K562 (cell line): ENCODE data around the gene SNX19. TPM values are rescaled to one million over a fixed set of nuclear protein-coding genes. Genes with fewer than 3 reads are reported as not detected.

Experiments
- ATAC-seq: fragments of 200-7000 bp; cut with Tn5 transposase; 3 replicates; pipeline ENCODE4 v1.9.1; 2020; ENCODE audit warnings: moderate library complexity
- BruUV-seq: library from RNA; stranded (reverse); fragments of 400-500 nt; replicated peaks from 2 replicates; lab custom pipeline; 2021; lab: Mats Ljungman, UMichigan
- CTCF ChIA-PET: fragments of 300-600 bp; formaldehyde crosslinking; extraction: SDS; loops from one replicate; lab custom pipeline; 2021; ENCODE audit warnings: low intra/inter-chr PET ratio; lab: Yijun Ruan, JAX
- POLR2A ChIA-PET: fragments of 300-600, 350-650 bp; sonication (Branson Sonifier 250); formaldehyde crosslinking; extraction: SDS; loops from one replicate; lab custom pipeline; 2021; ENCODE audit warnings: antibody characterized with exemption, inconsistent platforms; lab: Yijun Ruan, JAX
- DNase-seq, 4 experiments: peaks; one replicate each; pipeline versions ENCODE4 v3.0.0 to v3.0.0-alpha.2; 2011 to 2018; ENCODE audit warnings: low spot score in 3 of 4, mixed read lengths in 3 of 4; ENCODE audit errors: extremely low read depth in 1 of 4
- FAIRE-seq: peaks from 2 replicates; lab custom pipeline; 2011; peaks lifted over from hg19 to GRCh38; lab: Jason Lieb, UNC
- H2AFZ ChIP-seq: 2 replicates; pipeline ENCODE4 v1.6.0; 2011; ENCODE audit warnings: low read depth, low read length, control low read depth, inconsistent platforms
- H3K27ac ChIP-seq: fragments of 200-600 bp; 3 replicates; pipeline ENCODE4 v1.8.0; 2011; ENCODE audit warnings: low read depth, mild to moderate bottlenecking, control low read depth, inconsistent platforms, low read length, moderate library complexity, mixed read lengths; ENCODE audit errors: extremely low read depth
- H3K27me3 ChIP-seq, 2 experiments: fragments of 300-600 bp in 1 of 2; 2 replicates in 1 of 2; 3 replicates in 1 of 2; pipeline versions ENCODE4 v1.6.0 to v1.8.0; 2011; ENCODE audit warnings: inconsistent platforms in 2 of 2, low read length in 2 of 2, mild to moderate bottlenecking in 1 of 2, mixed read lengths in 1 of 2, moderate library complexity in 1 of 2; ENCODE audit not compliant: control insufficient read depth in 2 of 2, insufficient read depth in 2 of 2
- H3K36me3 ChIP-seq: fragments of 300-600 bp; 3 replicates; pipeline ENCODE4 v1.8.0; 2011; ENCODE audit warnings: mild to moderate bottlenecking, low read length, inconsistent platforms; ENCODE audit not compliant: control insufficient read depth, insufficient read depth
- H3K4me1 ChIP-seq, 2 experiments: fragments of 200-600 bp in 1 of 2; replicated peaks in 1 of 2; 2 replicates in 1 of 2; 3 replicates in 1 of 2; pipeline versions ENCODE4 v1.5.1 to v1.8.0; 2011; ENCODE audit warnings: inconsistent platforms in 2 of 2, low read length in 2 of 2, mild to moderate bottlenecking in 1 of 2, mixed read lengths in 1 of 2, moderate library complexity in 1 of 2; ENCODE audit not compliant: control insufficient read depth in 2 of 2, insufficient read depth in 2 of 2
- H3K4me2 ChIP-seq: 2 replicates; pipeline ENCODE4 v1.6.1; 2011; ENCODE audit warnings: low read length, control low read depth, inconsistent platforms, mixed read lengths; ENCODE audit not compliant: insufficient read depth
- H3K4me3 ChIP-seq: fragments of 200-600 bp; sonication (generic), shearing (Covaris generic); 2 replicates; pipeline ENCODE4 v1.5.1; 2016; ENCODE audit warnings: control low read depth, inconsistent platforms
- H3K79me2 ChIP-seq: fragments of 200-600 bp; 3 replicates; pipeline ENCODE4 v1.8.0; 2011; ENCODE audit warnings: low read length, inconsistent platforms; ENCODE audit not compliant: control insufficient read depth, insufficient read depth
- H3K9ac ChIP-seq, 2 experiments: 2 replicates each; pipeline versions ENCODE4 v1.6.0 to v1.6.1; 2011; ENCODE audit warnings: low read depth in 2 of 2, low read length in 2 of 2, control low read depth in 1 of 2, inconsistent platforms in 1 of 2, mild to moderate bottlenecking in 1 of 2, mixed read lengths in 1 of 2; ENCODE audit not compliant: insufficient read depth in 1 of 2
- H3K9me1 ChIP-seq: one replicate; pipeline ENCODE4 v1.6.0; 2011; ENCODE audit warnings: inconsistent platforms, mild to moderate bottlenecking, low read length, moderate library complexity; ENCODE audit not compliant: control insufficient read depth, insufficient read depth
- H3K9me3 ChIP-seq: replicated peaks from 2 replicates; pipeline ENCODE4 v1.5.1; 2011; ENCODE audit warnings: low read depth, low read length, inconsistent platforms; ENCODE audit not compliant: control insufficient read depth, insufficient read depth
- H4K20me1 ChIP-seq: replicated peaks from 2 replicates; pipeline ENCODE4 v1.6.1; 2011; ENCODE audit warnings: low read length, inconsistent platforms, mixed read lengths; ENCODE audit not compliant: control insufficient read depth, insufficient read depth
- ESRRA ChIP-seq: fragments of 450-650 bp; IDR thresholded peaks from 2 replicates; pipeline ENCODE4 v1.6.1; 2014; ENCODE audit warnings: low read depth, mild to moderate bottlenecking, moderate library complexity, borderline replicate concordance
- FOXA1 ChIP-seq: fragments of 450-650 bp; IDR thresholded peaks from 2 replicates; pipeline ENCODE4 v1.6.1; 2016; ENCODE audit warnings: mild to moderate bottlenecking, borderline replicate concordance
- MTA3 ChIP-seq: fragments of 450-650 bp; formaldehyde crosslinking; IDR thresholded peaks from 2 replicates; pipeline ENCODE4 v1.6.1; 2017; ENCODE audit warnings: mild to moderate bottlenecking, borderline replicate concordance
- PRPF4 ChIP-seq: fragments of 200-400 bp; formaldehyde crosslinking; IDR thresholded peaks from one replicate; pipeline ENCODE4 v1.6.1; 2017; ENCODE audit warnings: low read length, low read depth, mild to moderate bottlenecking; ENCODE audit not compliant: insufficient read depth, poor library complexity, severe bottlenecking
- STAT5B ChIP-seq: fragments of 250-450 bp; sonication (Bioruptor Pico); IDR thresholded peaks from 2 replicates; pipeline ENCODE4 v1.8.0; 2021; ENCODE audit warnings: mild to moderate bottlenecking, inconsistent platforms
- WGBS: fragments of 100-300 bp; shearing (Covaris generic); methylation state at CpG from one replicate; pipeline ENCODE4 v1.1.6; 2016; ENCODE audit warnings: low coverage, mixed read lengths; ENCODE audit not compliant: insufficient coverage; ENCODE audit errors: missing lambda C conversion rate; 5-methylcytosine and 5-hydroxymethylcytosine counted together
- in situ Hi-C: fragments of 300-500 bp; cut with MboI; formaldehyde crosslinking; loops from 4 replicates; pipeline ENCODE4 v1.15.0; 2018; ENCODE audit warnings: inconsistent platforms, mixed read lengths
- intact Hi-C: fragments of 100-400 bp; cut with micrococcal nuclease; formaldehyde crosslinking; loops from 2 replicates; pipeline ENCODE4 v1.14.2; 2022
- polyA plus RNA-seq, 8 experiments: library from polyadenylated mRNA; depleted of rRNA in 4 of 8; stranded (reverse) in 5 of 8; unstranded in 3 of 8; fragments of >200 nt; fragmentation: Nextera tagmentation in 2 of 8; fragmentation: Illumina TruSeq in 1 of 8; extraction: Ambion mirVana in 2 of 8; extraction: Trizol in 1 of 8; gene quantifications; 2 replicates each; pipeline versions ENCODE4 v1.2.1 to v1.2.3, GENCODE V29; 2011 to 2014; ENCODE audit warnings: inconsistent platforms in 1 of 8, missing spikeins in 1 of 8
- total RNA-seq, 7 experiments: library from RNA; depleted of rRNA in 6 of 7; stranded (reverse); fragments of >200 nt in 6 of 7; fragmentation: Illumina TruSeq in 2 of 7; extraction: Trizol in 2 of 7; gene quantifications; 2 replicates each; pipeline versions ENCODE4 v1.2.1 to v1.2.3, GENCODE V29; 2011 to 2021; ENCODE audit warnings: low replicate concordance in 1 of 7
- TF ChIP-seq, protein P1 (sequence below), 2 experiments: IDR thresholded peaks in 1 of 2; conservative IDR thresholded peaks in 1 of 2; 2 replicates each; pipeline ENCODE4 v1.6.1; 2016; ENCODE audit warnings: low read depth in 2 of 2, mild to moderate bottlenecking in 1 of 2, missing compliant biosample characterization in 1 of 2, missing genetic modification characterization in 1 of 2, moderate library complexity in 1 of 2
- TF ChIP-seq, protein P2 (sequence below): sonication (generic); formaldehyde crosslinking; IDR thresholded peaks from 2 replicates; pipeline ENCODE4 v1.8.0; 2022; ENCODE audit warnings: missing genetic modification reagents, mild to moderate bottlenecking, borderline replicate concordance
- TF ChIP-seq, protein P3 (sequence below): fragments of 200-800 bp; sonication (Bioruptor generic); IDR thresholded peaks from 2 replicates; pipeline ENCODE4 v1.6.1; 2017; ENCODE audit warnings: missing genetic modification characterization, missing compliant biosample characterization

The SNX19 gene
- total and polyA plus RNA-seq, 9 of the 15 experiments (the other 6 are each of a cell fraction or from before 2014, with no cell fraction given), result 2.2 to 31.3 (median 19.6) TPM

DNA sequence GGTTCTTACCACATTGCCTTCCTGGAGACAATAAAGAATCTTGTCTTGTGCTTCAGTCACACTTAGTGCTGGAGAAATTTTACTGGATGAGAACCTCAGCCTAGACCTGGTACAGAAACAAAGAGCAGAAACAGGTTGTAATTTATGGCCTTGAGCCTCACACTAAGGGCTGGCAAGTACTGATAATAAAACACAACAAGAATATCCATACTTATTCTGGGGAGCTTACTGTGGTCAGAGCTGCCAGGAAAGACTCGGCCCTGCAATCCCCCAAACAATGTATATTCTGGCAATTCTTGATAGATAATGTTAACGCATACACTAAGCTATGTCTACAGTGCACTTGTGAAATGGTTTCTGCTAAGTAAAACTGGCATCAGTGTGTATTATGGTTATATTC, 9.7 kb downstream of the SNX19 start:
- H3K27ac ChIP-seq, result no peak overlapping the region
- H3K9ac ChIP-seq, result no peak overlapping the region
- 57% methylated on average over 2 of the region's 2 CpGs for WGBS
- no peaks in the 10 kb centered on the region for H3K79me2 ChIP-seq
- no peaks in the 10 kb centered on the region for H3K9me1 ChIP-seq
- POLR2A ChIA-PET, result interaction anchor here (1.1 kb wide), 1 partner anchor 483 kb away, joined by 3 read pairs; no protein-coding TSS in a partner anchor
- no peaks in the 10 kb centered on the region for H4K20me1 ChIP-seq
- BruUV-seq, result no TSS peak
- CTCF ChIA-PET, result no interaction called here
- H2AFZ ChIP-seq, result no peak overlapping the region
- intact Hi-C loops, result no loop called here
- no peaks in the 10 kb centered on the region for H3K4me1 ChIP-seq
- ATAC-seq (no peak), DNase-seq (no peak), FAIRE-seq (no peak)
- no peaks in the 10 kb centered on the region for H3K27me3 ChIP-seq
- H3K4me3 ChIP-seq, result no peak overlapping the region
- H3K4me2 ChIP-seq, result no peak overlapping the region
- peaks cover 94% of the 10 kb centered on the region for H3K36me3 ChIP-seq
- no peaks in the 10 kb centered on the region for H3K9me3 ChIP-seq
- in situ Hi-C loops, result loop anchor here (25.0 kb wide), 1 partner anchor 756 kb away; no protein-coding TSS in a partner anchor
- TF ChIP-seq, protein P1, sequence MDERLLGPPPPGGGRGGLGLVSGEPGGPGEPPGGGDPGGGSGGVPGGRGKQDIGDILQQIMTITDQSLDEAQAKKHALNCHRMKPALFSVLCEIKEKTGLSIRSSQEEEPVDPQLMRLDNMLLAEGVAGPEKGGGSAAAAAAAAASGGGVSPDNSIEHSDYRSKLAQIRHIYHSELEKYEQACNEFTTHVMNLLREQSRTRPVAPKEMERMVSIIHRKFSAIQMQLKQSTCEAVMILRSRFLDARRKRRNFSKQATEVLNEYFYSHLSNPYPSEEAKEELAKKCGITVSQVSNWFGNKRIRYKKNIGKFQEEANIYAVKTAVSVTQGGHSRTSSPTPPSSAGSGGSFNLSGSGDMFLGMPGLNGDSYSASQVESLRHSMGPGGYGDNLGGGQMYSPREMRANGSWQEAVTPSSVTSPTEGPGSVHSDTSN (CRISPR knock-in tag; IDR thresholded peaks at IDR 0.05; ENCODE audit: low read depth), result no peak
- TF ChIP-seq, protein P1 (tag; conservative IDR thresholded peaks at IDR 0.05; ENCODE audit: low read depth), result peak; percentile 48
- no peak for TF ChIP-seq ESRRA
- TF ChIP-seq STAT5B, result no peak
- no peak for TF ChIP-seq FOXA1
- no peak for TF ChIP-seq MTA3
- TF ChIP-seq, protein P2, sequence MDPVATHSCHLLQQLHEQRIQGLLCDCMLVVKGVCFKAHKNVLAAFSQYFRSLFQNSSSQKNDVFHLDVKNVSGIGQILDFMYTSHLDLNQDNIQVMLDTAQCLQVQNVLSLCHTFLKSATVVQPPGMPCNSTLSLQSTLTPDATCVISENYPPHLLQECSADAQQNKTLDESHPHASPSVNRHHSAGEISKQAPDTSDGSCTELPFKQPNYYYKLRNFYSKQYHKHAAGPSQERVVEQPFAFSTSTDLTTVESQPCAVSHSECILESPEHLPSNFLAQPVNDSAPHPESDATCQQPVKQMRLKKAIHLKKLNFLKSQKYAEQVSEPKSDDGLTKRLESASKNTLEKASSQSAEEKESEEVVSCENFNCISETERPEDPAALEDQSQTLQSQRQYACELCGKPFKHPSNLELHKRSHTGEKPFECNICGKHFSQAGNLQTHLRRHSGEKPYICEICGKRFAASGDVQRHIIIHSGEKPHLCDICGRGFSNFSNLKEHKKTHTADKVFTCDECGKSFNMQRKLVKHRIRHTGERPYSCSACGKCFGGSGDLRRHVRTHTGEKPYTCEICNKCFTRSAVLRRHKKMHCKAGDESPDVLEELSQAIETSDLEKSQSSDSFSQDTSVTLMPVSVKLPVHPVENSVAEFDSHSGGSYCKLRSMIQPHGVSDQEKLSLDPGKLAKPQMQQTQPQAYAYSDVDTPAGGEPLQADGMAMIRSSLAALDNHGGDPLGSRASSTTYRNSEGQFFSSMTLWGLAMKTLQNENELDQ, result no peak
- no peak for TF ChIP-seq PRPF4
- TF ChIP-seq, protein P3, sequence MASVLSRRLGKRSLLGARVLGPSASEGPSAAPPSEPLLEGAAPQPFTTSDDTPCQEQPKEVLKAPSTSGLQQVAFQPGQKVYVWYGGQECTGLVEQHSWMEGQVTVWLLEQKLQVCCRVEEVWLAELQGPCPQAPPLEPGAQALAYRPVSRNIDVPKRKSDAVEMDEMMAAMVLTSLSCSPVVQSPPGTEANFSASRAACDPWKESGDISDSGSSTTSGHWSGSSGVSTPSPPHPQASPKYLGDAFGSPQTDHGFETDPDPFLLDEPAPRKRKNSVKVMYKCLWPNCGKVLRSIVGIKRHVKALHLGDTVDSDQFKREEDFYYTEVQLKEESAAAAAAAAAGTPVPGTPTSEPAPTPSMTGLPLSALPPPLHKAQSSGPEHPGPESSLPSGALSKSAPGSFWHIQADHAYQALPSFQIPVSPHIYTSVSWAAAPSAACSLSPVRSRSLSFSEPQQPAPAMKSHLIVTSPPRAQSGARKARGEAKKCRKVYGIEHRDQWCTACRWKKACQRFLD (CRISPR knock-in tag), result no peak
